BJ (cell line): ENCODE results near the gene SMARCA2. TPM values are rescaled to one million over a fixed set of nuclear protein-coding genes. Genes with fewer than 3 reads are reported as not detected.

Experiments used
- CTCF ChIA-PET: fragments of 350-600 bp; formaldehyde crosslinking; extraction: SDS; loops from one replicate; lab custom pipeline; 2021; ENCODE audit warnings: antibody characterized with exemption, inconsistent platforms; lab: Yijun Ruan, JAX
- POLR2A ChIA-PET: fragments of 300-600 bp; sonication (Branson Sonifier 250); formaldehyde crosslinking; extraction: SDS; loops from one replicate; lab custom pipeline; 2021; ENCODE audit warnings: antibody characterized with exemption; lab: Charles Lee
- DNase-seq: peaks from one replicate; pipeline ENCODE4 v3.0.0-alpha.2; 2011; ENCODE audit warnings: low read depth
- H3K27me3 ChIP-seq: 2 replicates; pipeline ENCODE4 v1.6.0; 2011; ENCODE audit warnings: low read length; ENCODE audit not compliant: control insufficient read depth, insufficient read depth
- H3K36me3 ChIP-seq: 2 replicates; pipeline ENCODE4 v1.5.1; 2011; ENCODE audit warnings: low read length; ENCODE audit not compliant: control insufficient read depth, insufficient read depth
- H3K4me3 ChIP-seq: 2 replicates; pipeline ENCODE4 v1.5.1; 2011; ENCODE audit warnings: low read depth, mild to moderate bottlenecking, control low read depth, low read length
- polyA plus RNA-seq: library from polyadenylated mRNA; depleted of rRNA; stranded (reverse); fragments of >200 nt; gene quantifications from 2 replicates; pipeline ENCODE4 v1.2.3, GENCODE V29; 2011
- TF ChIP-seq, protein P1 (sequence below): IDR thresholded peaks from 2 replicates; pipeline ENCODE4 v1.5.1; 2011; ENCODE audit warnings: low read depth, mild to moderate bottlenecking, control low read depth, inconsistent platforms, low read length, moderate library complexity; ENCODE audit not compliant: insufficient read depth

Gene SMARCA2
- polyA plus RNA-seq, 1 experiment = 67.4 TPM

DNA sequence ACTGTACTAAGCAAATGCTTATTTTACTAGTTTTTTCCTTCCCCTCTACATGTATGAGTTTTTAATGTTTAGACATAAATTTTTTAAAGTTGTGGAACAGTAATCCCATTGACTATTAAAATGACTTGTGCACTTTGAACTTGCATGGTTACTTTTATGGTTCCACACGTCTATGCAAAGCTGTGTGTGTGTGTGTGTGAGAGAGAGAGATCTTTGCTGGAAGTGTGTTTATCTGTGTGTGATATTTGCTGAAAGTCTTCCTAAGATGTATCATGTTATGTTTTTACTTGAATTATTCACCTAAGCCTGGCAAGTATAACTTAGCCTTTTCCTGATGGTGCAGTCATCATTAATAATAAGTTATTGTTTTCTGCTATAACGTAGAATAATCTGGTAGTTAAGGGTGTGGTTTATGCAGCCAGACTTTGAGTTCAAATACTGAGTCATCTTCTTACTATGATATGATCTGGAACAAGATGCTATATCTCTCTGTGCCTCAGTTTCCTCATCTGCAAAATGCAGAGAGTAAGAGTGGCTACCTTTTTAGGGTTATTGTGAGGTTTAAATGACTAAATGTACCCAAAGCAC lies 138.6 kb downstream of the SMARCA2 start:
- Histone ChIP-seq H3K27me3 (no peaks in the 10 kb centered on the region), H3K36me3 (no peaks in the 10 kb centered on the region), H3K4me3 (no peak overlapping the region)
- no peak for DNase-seq
- ChIA-PET CTCF (interaction anchor here (1.2 kb wide), 1 partner anchor 21 kb away, joined by 3 read pairs; no protein-coding TSS in a partner anchor), POLR2A (no interaction called here)
- TF ChIP-seq, protein P1, sequence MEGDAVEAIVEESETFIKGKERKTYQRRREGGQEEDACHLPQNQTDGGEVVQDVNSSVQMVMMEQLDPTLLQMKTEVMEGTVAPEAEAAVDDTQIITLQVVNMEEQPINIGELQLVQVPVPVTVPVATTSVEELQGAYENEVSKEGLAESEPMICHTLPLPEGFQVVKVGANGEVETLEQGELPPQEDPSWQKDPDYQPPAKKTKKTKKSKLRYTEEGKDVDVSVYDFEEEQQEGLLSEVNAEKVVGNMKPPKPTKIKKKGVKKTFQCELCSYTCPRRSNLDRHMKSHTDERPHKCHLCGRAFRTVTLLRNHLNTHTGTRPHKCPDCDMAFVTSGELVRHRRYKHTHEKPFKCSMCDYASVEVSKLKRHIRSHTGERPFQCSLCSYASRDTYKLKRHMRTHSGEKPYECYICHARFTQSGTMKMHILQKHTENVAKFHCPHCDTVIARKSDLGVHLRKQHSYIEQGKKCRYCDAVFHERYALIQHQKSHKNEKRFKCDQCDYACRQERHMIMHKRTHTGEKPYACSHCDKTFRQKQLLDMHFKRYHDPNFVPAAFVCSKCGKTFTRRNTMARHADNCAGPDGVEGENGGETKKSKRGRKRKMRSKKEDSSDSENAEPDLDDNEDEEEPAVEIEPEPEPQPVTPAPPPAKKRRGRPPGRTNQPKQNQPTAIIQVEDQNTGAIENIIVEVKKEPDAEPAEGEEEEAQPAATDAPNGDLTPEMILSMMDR = no peak

DNA sequence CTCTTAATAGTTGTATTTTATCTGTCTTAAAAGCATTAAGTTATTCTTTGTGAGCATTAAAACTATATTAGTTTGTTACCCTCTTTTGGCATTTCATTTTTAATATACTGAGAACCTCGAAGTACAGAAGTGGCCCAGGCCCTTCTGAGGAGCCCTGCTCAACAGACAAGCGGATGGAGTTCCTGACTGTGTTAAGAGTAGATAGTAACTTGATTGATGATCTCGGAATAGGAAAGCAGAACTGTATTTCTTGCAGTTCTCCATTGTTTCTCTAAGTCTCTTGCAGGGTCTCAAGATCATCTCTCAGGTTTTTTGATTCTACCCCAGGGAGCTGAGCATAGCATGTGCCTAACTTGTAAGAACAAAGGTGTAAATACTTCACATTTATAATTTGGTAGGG lies 139.6 kb downstream of the SMARCA2 start:
- Histone ChIP-seq H3K4me3 (no peak overlapping the region), H3K36me3 (no peaks in the 10 kb centered on the region), H3K27me3 (no peaks in the 10 kb centered on the region)
- TF ChIP-seq, protein P1 = no peak
- POLR2A ChIA-PET = no interaction called here
- CTCF ChIA-PET = no interaction called here
- DNase-seq = no peak

DNA sequence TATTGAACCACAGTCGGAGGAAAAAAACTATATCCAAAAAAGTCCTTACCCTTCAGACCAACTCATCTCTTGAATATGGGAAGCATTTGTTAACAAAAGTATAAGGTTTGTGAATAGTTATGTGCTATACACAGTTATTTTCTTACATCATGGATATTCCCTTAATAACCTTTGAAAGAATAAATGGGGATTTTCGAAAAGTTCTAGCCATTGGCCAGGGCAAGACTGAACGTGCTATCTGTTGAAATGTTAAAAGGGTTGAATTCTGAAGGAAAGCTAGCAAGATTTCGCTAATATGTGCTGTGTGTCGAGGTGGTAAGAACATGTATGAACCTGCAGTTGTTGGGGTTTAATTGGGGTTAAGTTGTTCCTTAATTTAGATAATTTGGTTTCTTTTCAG lies 140.8 kb downstream of the SMARCA2 start:
- CTCF ChIA-PET = interaction anchor here (0.6 kb wide), 1 partner anchor 206 kb away, joined by 3 read pairs; no protein-coding TSS in a partner anchor
- no peaks in the 10 kb centered on the region for H3K36me3 ChIP-seq

DNA sequence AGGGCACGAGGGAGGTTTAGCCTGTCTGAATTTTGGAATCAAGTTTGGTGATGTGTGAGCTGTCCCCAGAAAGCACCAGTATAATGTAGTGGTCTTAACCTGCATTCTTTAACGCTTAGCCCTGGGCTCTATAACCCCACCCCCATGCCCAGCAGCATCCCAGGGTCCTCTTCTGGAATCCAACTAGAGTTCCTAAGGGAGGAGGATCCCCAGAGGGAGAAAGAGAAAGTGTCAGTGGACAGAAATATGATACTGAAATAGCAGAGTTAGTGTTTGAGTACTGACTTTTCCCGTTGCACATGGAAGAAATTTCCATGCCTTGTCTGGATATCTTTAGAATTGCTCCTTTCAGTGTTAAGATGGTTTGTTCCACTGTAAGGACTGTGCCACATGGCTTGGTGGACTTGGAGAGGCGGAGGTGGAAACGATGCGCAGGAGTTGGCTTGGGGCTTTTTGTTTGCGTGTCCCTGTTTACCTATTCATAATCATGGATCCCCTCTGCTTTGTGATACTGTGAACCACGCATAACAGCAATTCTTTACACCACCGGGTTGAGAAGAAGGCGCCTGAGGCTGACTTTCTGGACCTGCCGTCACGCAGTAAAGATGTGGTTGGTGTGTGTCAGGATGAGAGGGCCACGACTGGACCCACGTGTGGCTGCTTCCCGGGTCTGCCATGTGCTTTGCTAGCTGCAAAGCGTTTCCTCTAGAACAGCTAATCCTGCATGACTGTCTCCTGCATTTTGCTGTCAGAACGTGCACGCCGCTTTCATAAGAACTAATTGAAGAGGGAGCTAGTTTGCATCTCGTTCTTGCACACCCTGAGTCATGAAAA lies 142.3 kb downstream of the SMARCA2 start:
- POLR2A ChIA-PET = interaction anchor here (0.7 kb wide), 1 partner anchor 312 kb away, joined by 19 read pairs; no protein-coding TSS in a partner anchor
- H3K36me3 ChIP-seq = peaks cover 2% of the 10 kb centered on the region; the same call in 1 of the 2 replicates
- H3K4me3 ChIP-seq = peak overlapping the region; percentile 44
- CTCF ChIA-PET = interaction anchor here (0.9 to 1.4 kb wide), 2 partner anchors 10 to 85 kb away, joined by 3 to 4 read pairs; no protein-coding TSS in a partner anchor
- TF ChIP-seq, protein P1 = no peak
- no peaks in the 10 kb centered on the region for H3K27me3 ChIP-seq
- DNase-seq = no peak

More for the DNA sequence above, 140.8 kb downstream of the SMARCA2 start:
- no peak overlapping the region for H3K4me3 ChIP-seq
- TF ChIP-seq, protein P1 = no peak
- no peak for DNase-seq
- no peaks in the 10 kb centered on the region for H3K27me3 ChIP-seq
- POLR2A ChIA-PET = no interaction called here

DNA sequence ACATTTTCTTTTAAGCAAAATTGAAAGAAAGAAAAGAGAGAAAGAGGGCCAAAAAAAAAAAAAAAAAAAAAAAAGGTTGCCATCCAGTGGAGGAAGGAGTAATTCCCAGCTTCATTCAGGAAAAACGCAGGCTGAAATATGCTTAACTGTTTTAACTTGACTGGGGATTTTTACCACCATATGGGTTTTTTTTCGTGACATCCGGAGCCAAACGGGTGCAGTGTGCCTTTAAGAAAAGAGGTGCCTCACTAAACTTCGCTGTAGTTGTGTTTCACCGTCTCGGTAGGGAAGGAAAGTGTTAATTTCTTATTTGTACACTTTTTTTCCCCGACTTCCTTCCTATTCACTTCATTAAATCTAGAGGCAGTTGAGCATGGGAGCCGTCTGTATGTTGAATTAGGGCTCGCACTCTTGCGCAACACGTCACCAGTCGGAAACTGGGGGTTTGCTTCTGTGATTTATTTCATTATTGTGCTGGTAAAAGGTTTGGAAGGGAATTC lies 143.0 kb downstream of the SMARCA2 start:
- peaks cover 2% of the 10 kb centered on the region; the same call in 1 of the 2 replicates for H3K36me3 ChIP-seq
- H3K27me3 ChIP-seq = no peaks in the 10 kb centered on the region
- ChIA-PET CTCF (no interaction called here), POLR2A (interaction anchor here (0.7 kb wide), 1 partner anchor 312 kb away, joined by 19 read pairs; no protein-coding TSS in a partner anchor)
- TF ChIP-seq, protein P1 = no peak
- DNase-seq = no peak
- peak overlapping the region; percentile 44 for H3K4me3 ChIP-seq
